Aorta (tissue), 5 donors: ENCODE data around the gene TCHHL1. TPM values are rescaled to one million over a fixed set of nuclear protein-coding genes. Genes with fewer than 3 reads are reported as not detected.

Experiments used
- ATAC-seq: fragments of 200-7000 bp; cut with Tn5 transposase; one replicate; pipeline ENCODE4 v1.9.1; 2022; ENCODE audit warnings: moderate library complexity; ENCODE audit not compliant: low FRiP score
- DNase-seq, 2 donors: peaks; one replicate each; pipeline ENCODE4 v3.0.0-alpha.2; 2020
- H3K27ac ChIP-seq, 2 donors: one replicate each; pipeline ENCODE4 v1.5.1; 2013; ENCODE audit warnings: low read length in 2 of 2, mild to moderate bottlenecking in 2 of 2, moderate library complexity in 2 of 2, control low read depth in 1 of 2, inconsistent platforms in 1 of 2, low read depth in 1 of 2
- H3K27me3 ChIP-seq, 2 donors: one replicate each; pipeline ENCODE4 v1.6.1; 2013; ENCODE audit warnings: control low read depth in 1 of 2, low read length in 1 of 2, mild to moderate bottlenecking in 1 of 2, moderate library complexity in 1 of 2; ENCODE audit not compliant: insufficient read depth in 2 of 2, control insufficient read depth in 1 of 2
- H3K36me3 ChIP-seq, 2 donors: one replicate each; pipeline ENCODE4 v1.6.1; 2013; ENCODE audit warnings: control low read depth in 1 of 2, low read length in 1 of 2, mild to moderate bottlenecking in 1 of 2; ENCODE audit not compliant: insufficient read depth in 2 of 2, control insufficient read depth in 1 of 2
- H3K4me1 ChIP-seq, 2 donors: one replicate each; pipeline ENCODE4 v1.6.1; 2013; ENCODE audit warnings: low read length in 2 of 2, control low read depth in 1 of 2, mild to moderate bottlenecking in 1 of 2, moderate library complexity in 1 of 2; ENCODE audit not compliant: insufficient read depth in 2 of 2, control insufficient read depth in 1 of 2
- H3K4me3 ChIP-seq, 2 donors: one replicate each; pipeline ENCODE4 v1.5.1; 2013; ENCODE audit warnings: low read length in 2 of 2, control low read depth in 1 of 2, mild to moderate bottlenecking in 1 of 2
- H3K9me3 ChIP-seq: one replicate; pipeline ENCODE4 v1.6.1; 2013; ENCODE audit warnings: mild to moderate bottlenecking, low read length; ENCODE audit not compliant: control insufficient read depth
- WGBS, 2 donors: extraction: QIAGEN DNeasy Blood & Tissue Kit; methylation state at CpG; one replicate each; pipeline ENCODE4 v1.1.7; 2013; 5-methylcytosine and 5-hydroxymethylcytosine counted together
- intact Hi-C, 2 donors: fragments of 100-400 bp; cut with DNase I; formaldehyde crosslinking; loops; one replicate each; pipeline versions ENCODE4 v1.14.2 to v1.15.0; 2022
- polyA plus RNA-seq, 2 donors: library from polyadenylated mRNA; stranded (reverse); fragments of 200-250 nt; gene quantifications; one replicate each; pipeline ENCODE4 v1.2.3, GENCODE V29; 2013
- total RNA-seq, 2 donors: library from RNA; stranded (reverse); fragmentation: NEBNext Ultra II Directional; extraction: Animal tissue kit (Norgen Biotek cat#: 25700); gene quantifications; one replicate each; pipeline ENCODE4 v1.2.1, GENCODE V29; 2021
- donor health status: healthy with polysubstance abuse.
- donor health status: Bipolar disorder and iron deficiency.
- donor health status: DM: no; HTN: no; CAD: no.
- donor health status: DM: no; HTN: no; CAD: no.
- donor health status: DM: yes; HTN: yes; CAD: no.

Gene TCHHL1
- total and polyA plus RNA-seq, 4 donors: not detected

GRCh38 chr1:152112101-152112884, 23.4 kb upstream of the TCHHL1 start:
- no peaks in the 10 kb centered on the region for H3K4me1 ChIP-seq
- H3K36me3 ChIP-seq: no peaks in the 10 kb centered on the region
- no peak overlapping the region for H3K4me3 ChIP-seq
- DNase-seq (peak in 1 of 2 donors; percentile 46), ATAC-seq (no peak)
- WGBS, 2 donors: 2% methylated on average over 53 of the region's 53 CpGs
- peaks cover 0 to 3% of the 10 kb centered on the region in 2 donors for H3K27me3 ChIP-seq
- peaks cover 6% of the 10 kb centered on the region for H3K9me3 ChIP-seq
- intact Hi-C loops: no loop called here
- no peak overlapping the region for H3K27ac ChIP-seq

GRCh38 chr1:152111515-152111968, 22.7 kb upstream of the TCHHL1 start:
- peak overlapping the region in 1 of 2 donors; percentile 27 for H3K4me3 ChIP-seq
- H3K27ac ChIP-seq: no peak overlapping the region
- H3K4me1 ChIP-seq: no peaks in the 10 kb centered on the region
- WGBS, 2 donors: 1% methylated on average over 44 of the region's 44 CpGs
- no peaks in the 10 kb centered on the region for H3K36me3 ChIP-seq
- ATAC-seq (no peak), DNase-seq (peak in 1 of 2 donors; percentile 35)
- peaks cover 6% of the 10 kb centered on the region for H3K9me3 ChIP-seq
- peaks cover 0 to 3% of the 10 kb centered on the region in 2 donors for H3K27me3 ChIP-seq
- intact Hi-C loops: no loop called here

- Histone ChIP-seq H3K27me3 (peaks cover 0 to 3% of the 10 kb centered on the region in 2 donors), H3K4me1 (no peaks in the 10 kb centered on the region)
- WGBS, 2 donors: 1% methylated on average over 60 of the region's 60 CpGs
Observed at GRCh38 chr1:152110860-152111514, 22.1 kb upstream of the TCHHL1 start.

GRCh38 chr1:152110365-152110859, 21.5 kb upstream of the TCHHL1 start:
- no peak overlapping the region for H3K27ac ChIP-seq
- H3K36me3 ChIP-seq: no peaks in the 10 kb centered on the region
- H3K4me1 ChIP-seq: no peaks in the 10 kb centered on the region
- intact Hi-C loops: no loop called here
- peak; percentile 37 for ATAC-seq
- peaks cover 6% of the 10 kb centered on the region for H3K9me3 ChIP-seq
- H3K27me3 ChIP-seq: peaks cover 0 to 3% of the 10 kb centered on the region in 2 donors
- 1 to 2% methylated on average over 29 to 31 of the region's 31 CpGs for WGBS, 2 donors
- H3K4me3 ChIP-seq: peak overlapping the region in 1 of 2 donors; percentile 27
- peak; percentile 57 to 82 for DNase-seq

More at GRCh38 chr1:152110860-152111514, 22.1 kb upstream of the TCHHL1 start:
- Histone ChIP-seq H3K27ac (no peak overlapping the region), H3K36me3 (no peaks in the 10 kb centered on the region), H3K4me3 (peak overlapping the region in 1 of 2 donors; percentile 27), H3K9me3 (peaks cover 6% of the 10 kb centered on the region)
- intact Hi-C loops: no loop called here
- DNase-seq (peak in 1 of 2 donors; percentile 50), ATAC-seq (peak; percentile 57)

GRCh38 chr1:152109998-152110294, 21.1 kb upstream of the TCHHL1 start:
- H3K4me3 ChIP-seq: no peak overlapping the region
- H3K4me1 ChIP-seq: no peaks in the 10 kb centered on the region
- intact Hi-C loops: no loop called here
- H3K27ac ChIP-seq: no peak overlapping the region
- H3K36me3 ChIP-seq: no peaks in the 10 kb centered on the region
- H3K9me3 ChIP-seq: peaks cover 6% of the 10 kb centered on the region
- whole genome bisulfite sequencing, 2 donors: 8 to 9% methylated on average over 15 of the region's 15 CpGs
- ATAC-seq (no peak), DNase-seq (no peak)
- peaks cover 0 to 3% of the 10 kb centered on the region in 2 donors for H3K27me3 ChIP-seq

GRCh38 chr1:152109231-152109997, 20.6 kb upstream of the TCHHL1 start:
- ATAC-seq (no peak), DNase-seq (no peak)
- no peaks in the 10 kb centered on the region for H3K4me1 ChIP-seq
- intact Hi-C loops: no loop called here
- H3K4me3 ChIP-seq: no peak overlapping the region
- no peak overlapping the region for H3K27ac ChIP-seq
- peaks cover 0 to 3% of the 10 kb centered on the region in 2 donors for H3K27me3 ChIP-seq
- 7 to 11% methylated on average over 31 of the region's 31 CpGs for WGBS, 2 donors
- no peaks in the 10 kb centered on the region for H3K36me3 ChIP-seq
- peaks cover 8% of the 10 kb centered on the region for H3K9me3 ChIP-seq

GRCh38 chr1:152108882-152109222, 20.0 kb upstream of the TCHHL1 start:
- Histone ChIP-seq H3K27me3 (peaks cover 0 to 3% of the 10 kb centered on the region in 2 donors), H3K27ac (no peak overlapping the region), H3K4me3 (no peak overlapping the region), H3K9me3 (peaks cover 8% of the 10 kb centered on the region), H3K36me3 (no peaks in the 10 kb centered on the region), H3K4me1 (no peaks in the 10 kb centered on the region)
- intact Hi-C loops: no loop called here
- ATAC-seq (no peak), DNase-seq (peak in 1 of 2 donors; percentile 54)
- 16% methylated on average over 28 of the region's 28 CpGs for WGBS, 2 donors

- no peak overlapping the region for H3K4me3 ChIP-seq
- H3K9me3 ChIP-seq: peaks cover 8% of the 10 kb centered on the region
- H3K27me3 ChIP-seq: peaks cover 0 to 3% of the 10 kb centered on the region in 2 donors
- no peaks in the 10 kb centered on the region for H3K36me3 ChIP-seq
- peak in 1 of 2 donors; percentile 58 for DNase-seq
- no peak for ATAC-seq
- H3K4me1 ChIP-seq: no peaks in the 10 kb centered on the region
- intact Hi-C loops: no loop called here
- H3K27ac ChIP-seq: no peak overlapping the region
- WGBS, 2 donors: 8 to 10% methylated on average over 67 of the region's 67 CpGs
Observed at GRCh38 chr1:152107984-152108881, 19.4 kb upstream of the TCHHL1 start.
